ENCODE measurements around the gene OR6F1.
"Not testable (repeated sequence)": the region's sequence is repeated elsewhere in the genome, so short reads cannot be mapped to it uniquely, and the experiment has no call there.

Gene OR6F1

DNA sequence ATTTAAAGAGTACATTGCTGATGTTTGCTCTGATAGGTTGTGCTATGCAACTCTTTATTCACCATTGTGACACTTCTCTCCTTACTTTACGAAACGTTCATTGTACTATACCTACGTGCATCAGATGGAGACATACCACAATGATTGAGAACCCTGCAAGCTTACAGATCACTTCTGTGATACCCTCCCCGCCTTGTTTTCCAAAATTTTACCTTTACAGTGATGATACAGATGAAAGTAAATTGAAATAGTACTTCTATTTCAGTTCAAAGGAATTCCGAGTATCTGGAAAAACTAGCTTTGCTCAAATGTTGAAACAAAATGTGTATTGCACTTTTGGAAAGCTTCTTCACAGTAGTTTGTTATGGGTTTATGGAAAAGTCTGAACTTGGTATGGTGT is 25.3 kb upstream of the OR6F1 start:
- DNase-seq (ENCODE audit: low read depth) = no peak
- TF ChIP-seq, protein P1, sequence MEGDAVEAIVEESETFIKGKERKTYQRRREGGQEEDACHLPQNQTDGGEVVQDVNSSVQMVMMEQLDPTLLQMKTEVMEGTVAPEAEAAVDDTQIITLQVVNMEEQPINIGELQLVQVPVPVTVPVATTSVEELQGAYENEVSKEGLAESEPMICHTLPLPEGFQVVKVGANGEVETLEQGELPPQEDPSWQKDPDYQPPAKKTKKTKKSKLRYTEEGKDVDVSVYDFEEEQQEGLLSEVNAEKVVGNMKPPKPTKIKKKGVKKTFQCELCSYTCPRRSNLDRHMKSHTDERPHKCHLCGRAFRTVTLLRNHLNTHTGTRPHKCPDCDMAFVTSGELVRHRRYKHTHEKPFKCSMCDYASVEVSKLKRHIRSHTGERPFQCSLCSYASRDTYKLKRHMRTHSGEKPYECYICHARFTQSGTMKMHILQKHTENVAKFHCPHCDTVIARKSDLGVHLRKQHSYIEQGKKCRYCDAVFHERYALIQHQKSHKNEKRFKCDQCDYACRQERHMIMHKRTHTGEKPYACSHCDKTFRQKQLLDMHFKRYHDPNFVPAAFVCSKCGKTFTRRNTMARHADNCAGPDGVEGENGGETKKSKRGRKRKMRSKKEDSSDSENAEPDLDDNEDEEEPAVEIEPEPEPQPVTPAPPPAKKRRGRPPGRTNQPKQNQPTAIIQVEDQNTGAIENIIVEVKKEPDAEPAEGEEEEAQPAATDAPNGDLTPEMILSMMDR (IDR thresholded peaks at IDR 0.05; ENCODE audit: insufficient read depth, low read depth, low read length, missing control alignments) = no peak
- no peak overlapping the region for H3K4me3 ChIP-seq (ENCODE audit: low read depth, low read length)

- DNase-seq (ENCODE audit: low read depth) = no peak
- no peak overlapping the region for H3K4me3 ChIP-seq (ENCODE audit: low read depth, low read length)
- TF ChIP-seq, protein P1 (IDR thresholded peaks at IDR 0.05; ENCODE audit: insufficient read depth, low read depth, low read length, missing control alignments) = no peak
Measured at GRCh38 chr1:247740721-247741120, 24.3 kb upstream of the OR6F1 start.

DNA sequence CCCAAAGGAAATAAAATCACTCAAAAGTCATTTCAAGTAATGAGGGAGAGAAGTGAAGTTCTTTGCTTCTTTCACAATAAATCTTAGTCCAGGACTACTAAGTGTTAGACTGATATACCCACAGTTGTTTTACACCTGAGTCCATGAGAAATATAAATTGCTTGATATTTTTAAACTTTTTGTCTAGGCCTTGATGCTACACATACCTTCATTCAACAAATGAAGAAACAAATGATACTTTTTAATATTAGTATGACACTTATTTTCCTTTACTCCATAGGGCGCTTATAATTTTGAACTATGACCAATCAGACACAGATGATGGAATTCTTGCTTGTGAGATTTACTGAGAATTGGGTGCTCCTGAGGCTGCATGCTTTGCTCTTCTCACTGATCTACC is 21.9 kb upstream of the OR6F1 start, which contains the start of gene OR14K1:
OR14K1 (plus strand) TSS at position 301 of the 400 bp plus-strand sequence; CDS start at position 301, 0 bp downstream.
- no peak within 1 kb of the TSS for H3K4me3 ChIP-seq (ENCODE audit: low read depth, low read length)
- TF ChIP-seq, protein P1 (IDR thresholded peaks at IDR 0.05; ENCODE audit: insufficient read depth, low read depth, low read length, missing control alignments) = no peak
- no peak for DNase-seq (ENCODE audit: low read depth)

GRCh38 chr1:247721222-247721621 is 4.8 kb upstream of the OR6F1 start:
- H3K4me3 ChIP-seq (ENCODE audit: low read depth, low read length) = no peak overlapping the region
- DNase-seq (ENCODE audit: low read depth) = no peak
- TF ChIP-seq, protein P1 (IDR thresholded peaks at IDR 0.05; ENCODE audit: insufficient read depth, low read depth, low read length, missing control alignments) = no peak

DNA sequence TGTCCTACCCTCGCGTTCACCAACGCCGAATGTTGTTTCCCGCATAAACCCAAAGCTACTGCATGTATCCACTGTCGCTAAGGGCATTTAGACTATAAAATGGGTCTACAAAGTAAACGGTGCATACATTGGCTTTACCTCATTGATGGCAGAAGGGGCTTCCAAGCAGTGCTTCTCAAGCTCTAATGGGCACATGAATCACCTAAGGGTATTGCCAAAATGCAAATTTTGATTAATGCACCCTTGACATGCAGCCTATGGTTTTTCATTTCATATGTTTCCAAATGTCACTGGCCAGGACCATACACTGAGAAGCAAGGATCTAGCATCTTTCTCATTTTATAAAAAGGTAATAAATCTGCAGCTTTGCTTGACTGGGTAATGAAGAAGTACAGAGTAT is 2.7 kb downstream of the OR6F1 start:
- H3K4me3 ChIP-seq (ENCODE audit: low read depth, low read length) = no peak overlapping the region
- DNase-seq (ENCODE audit: low read depth) = no peak
- TF ChIP-seq, protein P1 (IDR thresholded peaks at IDR 0.05; ENCODE audit: insufficient read depth, low read depth, low read length, missing control alignments) = no peak

DNA sequence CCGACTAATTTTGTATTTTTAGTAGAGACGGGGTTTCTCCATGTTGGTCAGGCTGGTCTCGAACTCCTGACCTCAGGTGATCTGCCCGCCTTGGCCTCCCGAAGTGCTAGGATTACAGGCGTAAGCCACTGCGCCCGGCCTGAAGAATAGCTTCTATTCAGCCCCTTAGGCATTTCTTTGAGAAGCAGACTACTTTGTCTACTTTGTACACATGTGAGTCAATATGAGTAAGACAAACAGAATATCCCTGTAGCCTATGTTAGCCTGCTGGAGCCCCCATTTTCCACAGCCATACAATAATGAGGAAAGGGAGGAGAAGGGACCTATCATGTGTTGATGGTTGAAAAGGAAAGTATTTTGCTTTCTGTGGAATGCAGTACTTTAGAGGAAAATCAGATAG is 5.8 kb downstream of the OR6F1 start:
- H3K4me3 ChIP-seq (ENCODE audit: low read depth, low read length); DNase-seq (ENCODE audit: low read depth): not testable (repeated sequence)

GRCh38 chr1:247701338-247701737 is 15.1 kb downstream of the OR6F1 start:
- TF ChIP-seq, protein P1 (IDR thresholded peaks at IDR 0.05; ENCODE audit: insufficient read depth, low read depth, low read length, missing control alignments) = no peak
- no peak overlapping the region for H3K4me3 ChIP-seq (ENCODE audit: low read depth, low read length)
- DNase-seq (ENCODE audit: low read depth) = no peak
